Activated CD4-positive, alpha-beta memory T cell treated with anti-CD3 and anti-CD28 coated beads, Interleukin-2, amount 10 ng/mL, durations not matched to agents 7 days and 5 days (primary cell): Measurements from ENCODE around the gene USP47. TPM values are rescaled to one million over a fixed set of nuclear protein-coding genes. Genes with fewer than 3 reads are reported as not detected.

ENCODE experiments used
- CTCF ChIA-PET: fragments of 350-600 bp; sonication (Branson Sonifier 250); formaldehyde crosslinking; loops from one replicate; lab custom pipeline; 2021; ENCODE audit warnings: antibody characterized with exemption, inconsistent platforms; lab: Charles Lee
- POLR2A ChIA-PET: fragments of 350-600 bp; sonication (Branson Sonifier 250); formaldehyde crosslinking; loops from one replicate; lab custom pipeline; 2021; ENCODE audit warnings: antibody characterized with exemption; lab: Charles Lee
- DNase-seq: peaks from one replicate; pipeline ENCODE4 v3.0.0-alpha.2; 2020
- H3K27ac Mint-ChIP-seq: one replicate; pipeline ENCODE4 v1.8.0; 2021; ENCODE audit warnings: mild to moderate bottlenecking, mixed read lengths
- H3K27me3 Mint-ChIP-seq: one replicate; pipeline ENCODE4 v1.8.0; 2021; ENCODE audit warnings: mixed read lengths
- H3K36me3 Mint-ChIP-seq: one replicate; pipeline ENCODE4 v1.8.0; 2021; ENCODE audit warnings: low read depth, mixed read lengths
- H3K4me1 Mint-ChIP-seq: one replicate; pipeline ENCODE4 v1.8.0; 2021; ENCODE audit warnings: mixed read lengths
- H3K4me3 Mint-ChIP-seq: one replicate; pipeline ENCODE4 v1.8.0; 2021; ENCODE audit warnings: mild to moderate bottlenecking, mixed read lengths
- H3K9me3 Mint-ChIP-seq: one replicate; pipeline ENCODE4 v1.8.0; 2021; ENCODE audit warnings: mixed read lengths
- total RNA-seq, 2 experiments: library from RNA; stranded (reverse); gene quantifications; one replicate each; pipeline ENCODE4 v1.2.3, GENCODE V29; 2021

USP47 gene
- total RNA-seq, 2 experiments from 2014 or later = 38.9 to 41.7 TPM

DNA sequence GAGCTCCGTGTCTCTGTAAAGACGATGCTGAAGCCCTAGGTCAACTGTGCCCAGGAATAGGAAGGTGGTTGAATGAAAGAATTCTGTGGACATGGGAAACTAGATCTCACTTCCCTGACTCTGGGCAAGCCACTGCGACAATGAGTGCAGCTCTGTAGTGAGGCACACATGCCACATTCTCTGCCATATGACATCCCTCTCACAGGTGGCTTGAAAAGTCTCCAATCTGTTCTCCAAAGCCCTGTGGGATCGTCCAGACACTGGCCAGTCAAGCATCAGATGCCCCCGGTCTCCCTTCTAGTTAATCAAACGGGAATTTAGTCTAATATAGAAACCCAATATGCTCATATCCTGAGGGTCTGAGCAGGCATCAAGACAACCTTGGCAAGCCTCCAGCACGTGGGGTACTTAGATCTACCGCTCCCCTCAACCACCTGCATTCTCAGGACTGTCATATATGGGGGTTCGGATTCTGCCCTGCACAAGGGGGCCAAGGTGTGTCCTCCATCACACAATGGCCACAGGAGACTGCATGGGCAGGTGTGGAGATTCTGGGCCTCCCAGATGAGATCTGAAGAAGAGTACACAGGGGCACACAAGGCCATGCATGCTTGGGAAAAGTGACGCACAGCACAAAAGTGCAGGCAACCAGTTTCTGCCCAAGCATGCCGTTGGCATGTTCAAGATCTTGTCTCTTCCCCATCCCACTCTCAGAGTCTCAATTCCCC lies 154.7 kb downstream of the USP47 start:
- no peak overlapping the region for H3K4me3 Mint-ChIP-seq
- H3K36me3 Mint-ChIP-seq = no peaks in the 10 kb centered on the region
- POLR2A ChIA-PET = no interaction called here
- peaks cover 45% of the 10 kb centered on the region for H3K27me3 Mint-ChIP-seq
- no peak overlapping the region for H3K27ac Mint-ChIP-seq
- DNase-seq = no peak
- CTCF ChIA-PET = no interaction called here
- no peaks in the 10 kb centered on the region for H3K9me3 Mint-ChIP-seq
- H3K4me1 Mint-ChIP-seq = peaks cover 17% of the 10 kb centered on the region

DNA sequence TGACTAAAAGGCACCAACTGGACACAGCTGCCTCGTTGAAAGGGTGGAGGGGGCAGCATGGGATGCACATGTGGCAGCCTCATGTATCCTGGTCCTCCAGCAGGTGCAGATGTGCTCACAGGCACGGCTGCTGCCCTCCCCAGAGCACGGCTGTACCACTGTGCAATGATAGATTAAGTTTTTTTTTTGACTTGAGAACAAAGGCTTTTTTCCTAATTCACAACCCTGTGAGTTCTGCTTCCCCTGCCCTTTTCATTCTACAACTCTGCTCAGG lies 155.2 kb downstream of the USP47 start:
- H3K4me3 Mint-ChIP-seq = no peak overlapping the region
- CTCF ChIA-PET = no interaction called here
- H3K27me3 Mint-ChIP-seq = peaks cover 45% of the 10 kb centered on the region
- H3K27ac Mint-ChIP-seq = no peak overlapping the region
- H3K4me1 Mint-ChIP-seq = peaks cover 17% of the 10 kb centered on the region
- no peak for DNase-seq
- no peaks in the 10 kb centered on the region for H3K36me3 Mint-ChIP-seq
- POLR2A ChIA-PET = no interaction called here
- H3K9me3 Mint-ChIP-seq = no peaks in the 10 kb centered on the region

DNA sequence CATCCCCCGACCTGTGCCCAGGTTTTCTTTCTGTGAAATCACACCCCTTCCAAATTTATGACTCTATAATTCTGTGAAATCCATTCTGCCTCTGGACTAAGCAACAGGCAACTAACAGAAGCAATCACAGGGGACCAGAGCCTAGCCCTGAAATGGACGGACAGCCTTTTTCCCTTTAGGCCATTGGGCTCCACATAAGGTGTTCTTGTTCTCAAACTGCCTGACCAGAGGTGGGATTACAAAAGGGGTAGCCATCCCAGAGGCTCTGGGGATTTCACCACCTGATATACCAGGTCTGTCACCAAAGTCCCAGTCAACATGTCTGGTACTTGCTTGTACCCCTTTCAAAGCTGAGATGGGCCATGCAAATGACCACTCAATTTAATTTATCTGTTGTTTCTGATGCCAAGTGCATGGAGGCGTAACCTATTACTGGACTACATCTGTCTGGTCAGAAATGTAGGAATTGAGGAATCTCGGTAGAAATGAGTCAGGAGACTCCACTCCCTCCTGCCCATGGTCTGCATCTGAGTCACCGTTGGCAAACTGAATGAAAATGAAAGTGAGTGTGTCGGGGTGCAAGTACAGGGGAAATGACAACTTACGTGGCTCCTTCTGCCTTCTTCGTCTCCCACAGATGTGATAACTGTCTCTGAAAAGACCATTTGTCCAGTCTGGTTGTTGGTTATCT lies 156.5 kb downstream of the USP47 start:
- ChIA-PET POLR2A (no interaction called here), CTCF (no interaction called here)
- H3K4me3 Mint-ChIP-seq = peak overlapping the region; percentile 18
- H3K9me3 Mint-ChIP-seq = no peaks in the 10 kb centered on the region
- peaks cover 17% of the 10 kb centered on the region for H3K4me1 Mint-ChIP-seq
- no peak for DNase-seq
- H3K27ac Mint-ChIP-seq = no peak overlapping the region
- H3K27me3 Mint-ChIP-seq = peaks cover 51% of the 10 kb centered on the region
- H3K36me3 Mint-ChIP-seq = no peaks in the 10 kb centered on the region

- DNase-seq = no peak
- H3K27me3 Mint-ChIP-seq = peaks cover 57% of the 10 kb centered on the region
- H3K4me1 Mint-ChIP-seq = peaks cover 17% of the 10 kb centered on the region
- POLR2A ChIA-PET = no interaction called here
- no peak overlapping the region for H3K4me3 Mint-ChIP-seq
- H3K36me3 Mint-ChIP-seq = no peaks in the 10 kb centered on the region
- no peaks in the 10 kb centered on the region for H3K9me3 Mint-ChIP-seq
- CTCF ChIA-PET = interaction anchor here (0.8 kb wide), 1 partner anchor 34 kb away, joined by 3 read pairs; no protein-coding TSS in a partner anchor
- no peak overlapping the region for H3K27ac Mint-ChIP-seq
Observed at GRCh38 chr11:12001186-12001585, 159.4 kb downstream of the USP47 start.

DNA sequence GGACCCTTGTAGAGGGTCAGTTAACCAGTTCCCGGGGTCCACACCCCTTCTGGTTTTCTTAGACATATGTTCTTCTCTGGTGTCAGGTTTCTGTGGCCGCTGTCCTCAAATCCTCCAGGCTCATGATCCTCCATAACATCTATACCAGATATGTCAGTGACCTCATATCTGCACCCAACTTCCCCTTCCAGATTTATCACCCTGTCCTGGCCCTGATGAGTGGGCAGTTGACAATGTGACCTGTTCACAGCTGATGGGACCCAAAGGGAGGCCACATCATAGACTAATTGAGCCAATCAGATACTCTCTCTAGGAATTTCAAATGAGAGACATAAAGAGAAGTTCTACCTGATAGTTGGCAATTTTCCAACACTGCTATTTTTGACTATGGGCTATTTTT lies 161.6 kb downstream of the USP47 start:
- DNase-seq = no peak
- no peak overlapping the region for H3K27ac Mint-ChIP-seq
- peaks cover 10% of the 10 kb centered on the region for H3K4me1 Mint-ChIP-seq
- CTCF ChIA-PET = no interaction called here
- POLR2A ChIA-PET = no interaction called here
- H3K9me3 Mint-ChIP-seq = no peaks in the 10 kb centered on the region
- H3K36me3 Mint-ChIP-seq = no peaks in the 10 kb centered on the region
- no peak overlapping the region for H3K4me3 Mint-ChIP-seq
- H3K27me3 Mint-ChIP-seq = peaks cover 71% of the 10 kb centered on the region

DNA sequence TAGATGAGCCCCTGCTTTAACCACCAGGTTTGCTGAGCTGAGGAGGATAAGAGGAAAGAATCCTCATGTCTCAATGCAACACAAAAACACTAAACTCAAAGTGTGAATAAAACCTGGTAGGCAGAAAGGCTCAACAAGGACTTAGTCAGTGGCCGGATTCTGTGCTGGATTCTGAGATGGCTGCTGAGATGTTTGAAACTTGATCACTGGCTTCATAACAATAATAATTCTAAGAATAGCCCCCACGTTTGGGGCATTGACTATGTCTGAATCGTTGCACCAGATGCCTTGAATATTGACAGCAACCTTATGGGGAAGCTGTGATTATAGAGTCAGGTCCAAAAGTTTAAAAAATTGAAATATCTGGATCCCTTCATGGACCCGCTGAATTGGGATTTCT lies 162.0 kb downstream of the USP47 start:
- DNase-seq = no peak
- CTCF ChIA-PET = interaction anchor here (1.5 kb wide), 1 partner anchor 37 kb away, joined by 4 read pairs; no protein-coding TSS in a partner anchor
- POLR2A ChIA-PET = no interaction called here
- peaks cover 7% of the 10 kb centered on the region for H3K4me1 Mint-ChIP-seq
- no peaks in the 10 kb centered on the region for H3K9me3 Mint-ChIP-seq
- H3K4me3 Mint-ChIP-seq = no peak overlapping the region
- no peaks in the 10 kb centered on the region for H3K36me3 Mint-ChIP-seq
- no peak overlapping the region for H3K27ac Mint-ChIP-seq
- H3K27me3 Mint-ChIP-seq = peaks cover 74% of the 10 kb centered on the region

- H3K9me3 Mint-ChIP-seq = no peaks in the 10 kb centered on the region
- H3K27me3 Mint-ChIP-seq = peaks cover 74% of the 10 kb centered on the region
- H3K27ac Mint-ChIP-seq = no peak overlapping the region
- H3K36me3 Mint-ChIP-seq = no peaks in the 10 kb centered on the region
- ChIA-PET POLR2A (no interaction called here), CTCF (interaction anchor here (1.0 to 1.5 kb wide), 3 partner anchors 17 to 40 kb away, joined by 3 to 4 read pairs (median 3); no protein-coding TSS in a partner anchor)
- H3K4me3 Mint-ChIP-seq = no peak overlapping the region
- no peak for DNase-seq
- peaks cover 7% of the 10 kb centered on the region for H3K4me1 Mint-ChIP-seq
Observed at GRCh38 chr11:12005061-12005460, 163.3 kb downstream of the USP47 start.

DNA sequence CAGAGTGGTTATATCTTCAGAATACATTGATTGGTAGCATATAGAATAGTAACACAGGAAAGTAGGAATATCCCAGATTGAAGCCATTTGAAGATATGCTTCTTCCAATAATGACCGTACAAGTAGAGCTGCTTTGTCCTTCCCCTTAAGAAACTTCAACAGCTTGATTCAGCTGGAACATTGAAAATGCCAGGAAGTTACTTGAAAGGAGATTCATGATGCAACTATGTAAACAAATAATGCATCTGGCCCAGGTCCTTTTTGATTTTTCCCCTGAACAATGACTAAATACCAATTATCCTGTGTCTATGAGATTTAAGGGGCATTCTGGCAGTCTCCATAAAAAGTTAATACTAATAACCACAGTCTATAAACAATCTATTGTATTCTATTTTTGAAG lies 163.7 kb downstream of the USP47 start:
- CTCF ChIA-PET = interaction anchor here (1.0 kb wide), 2 partner anchors 17 to 40 kb away, joined by 3 read pairs; no protein-coding TSS in a partner anchor
- no peak overlapping the region for H3K27ac Mint-ChIP-seq

DNA sequence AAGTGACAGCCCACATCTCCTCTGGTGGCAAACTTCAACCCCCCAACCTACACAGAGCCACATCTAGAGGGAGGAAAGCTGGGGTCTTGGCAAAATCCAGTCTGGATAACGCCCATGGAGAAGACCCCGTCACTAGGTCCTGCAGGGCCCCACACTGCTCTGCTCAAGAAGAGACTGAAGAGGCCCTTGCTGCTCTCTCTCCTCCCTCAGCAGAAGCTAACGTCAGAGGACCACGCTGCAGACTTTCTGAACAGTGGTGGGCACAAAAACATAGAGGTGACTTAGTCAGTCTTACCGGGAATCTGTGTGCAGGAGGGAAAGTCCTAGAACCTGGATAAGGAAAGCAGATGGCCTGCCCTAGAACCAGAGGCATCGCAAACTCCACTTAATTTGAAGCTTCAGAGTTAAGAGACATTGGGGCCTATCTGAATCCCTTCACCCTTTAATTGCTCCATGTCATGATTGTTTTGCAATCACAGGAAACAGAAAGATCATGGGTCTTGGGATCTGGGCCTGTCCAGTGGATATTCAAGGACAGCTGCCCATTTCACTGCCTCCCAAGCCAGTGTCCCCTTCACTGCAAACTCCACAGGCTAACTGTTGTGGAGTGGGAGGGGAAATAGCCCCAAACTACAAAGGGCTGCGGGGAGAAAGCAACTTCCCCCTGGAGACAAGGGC lies 164.9 kb downstream of the USP47 start:
- no peak overlapping the region for H3K27ac Mint-ChIP-seq
- no peak overlapping the region for H3K4me3 Mint-ChIP-seq
- no peak for DNase-seq
- H3K9me3 Mint-ChIP-seq = no peaks in the 10 kb centered on the region
- no peaks in the 10 kb centered on the region for H3K36me3 Mint-ChIP-seq
- peaks cover 7% of the 10 kb centered on the region for H3K4me1 Mint-ChIP-seq
- peaks cover 82% of the 10 kb centered on the region for H3K27me3 Mint-ChIP-seq
- ChIA-PET POLR2A (no interaction called here), CTCF (interaction anchor here (1.2 to 1.3 kb wide), 2 partner anchors 19 to 41 kb away, joined by 3 to 4 read pairs; no protein-coding TSS in a partner anchor)

More for the DNA sequence above, 163.7 kb downstream of the USP47 start:
- no peak for DNase-seq
- H3K4me1 Mint-ChIP-seq = peaks cover 7% of the 10 kb centered on the region
- no peaks in the 10 kb centered on the region for H3K9me3 Mint-ChIP-seq
- POLR2A ChIA-PET = no interaction called here
- no peak overlapping the region for H3K4me3 Mint-ChIP-seq
- peaks cover 78% of the 10 kb centered on the region for H3K27me3 Mint-ChIP-seq
- no peaks in the 10 kb centered on the region for H3K36me3 Mint-ChIP-seq

DNA sequence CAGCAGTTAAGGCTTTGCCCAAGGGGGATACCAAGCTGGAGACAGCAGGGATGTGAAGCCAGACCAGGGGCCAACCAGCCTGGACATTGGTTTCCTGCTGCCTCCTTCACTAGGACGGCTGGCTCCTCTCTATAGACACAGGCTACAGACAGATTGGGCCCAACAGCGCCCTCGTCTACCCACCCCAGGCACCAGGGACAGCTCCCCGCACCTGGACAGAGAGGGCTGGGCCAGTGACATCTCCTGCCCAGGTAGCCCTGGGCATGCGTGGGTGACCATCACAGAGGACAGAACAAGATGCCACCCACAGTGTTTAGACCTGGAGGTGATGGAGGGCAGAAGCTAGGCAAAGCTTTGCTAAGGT lies 165.4 kb downstream of the USP47 start:
- H3K4me1 Mint-ChIP-seq = peaks cover 7% of the 10 kb centered on the region
- CTCF ChIA-PET = interaction anchor here (1.2 to 1.3 kb wide), 2 partner anchors 20 to 41 kb away, joined by 3 to 4 read pairs; no protein-coding TSS in a partner anchor
- no peak overlapping the region for H3K4me3 Mint-ChIP-seq
- no peak for DNase-seq
- POLR2A ChIA-PET = no interaction called here
- no peak overlapping the region for H3K27ac Mint-ChIP-seq
- H3K36me3 Mint-ChIP-seq = no peaks in the 10 kb centered on the region
- H3K27me3 Mint-ChIP-seq = peaks cover 82% of the 10 kb centered on the region
- H3K9me3 Mint-ChIP-seq = no peaks in the 10 kb centered on the region

DNA sequence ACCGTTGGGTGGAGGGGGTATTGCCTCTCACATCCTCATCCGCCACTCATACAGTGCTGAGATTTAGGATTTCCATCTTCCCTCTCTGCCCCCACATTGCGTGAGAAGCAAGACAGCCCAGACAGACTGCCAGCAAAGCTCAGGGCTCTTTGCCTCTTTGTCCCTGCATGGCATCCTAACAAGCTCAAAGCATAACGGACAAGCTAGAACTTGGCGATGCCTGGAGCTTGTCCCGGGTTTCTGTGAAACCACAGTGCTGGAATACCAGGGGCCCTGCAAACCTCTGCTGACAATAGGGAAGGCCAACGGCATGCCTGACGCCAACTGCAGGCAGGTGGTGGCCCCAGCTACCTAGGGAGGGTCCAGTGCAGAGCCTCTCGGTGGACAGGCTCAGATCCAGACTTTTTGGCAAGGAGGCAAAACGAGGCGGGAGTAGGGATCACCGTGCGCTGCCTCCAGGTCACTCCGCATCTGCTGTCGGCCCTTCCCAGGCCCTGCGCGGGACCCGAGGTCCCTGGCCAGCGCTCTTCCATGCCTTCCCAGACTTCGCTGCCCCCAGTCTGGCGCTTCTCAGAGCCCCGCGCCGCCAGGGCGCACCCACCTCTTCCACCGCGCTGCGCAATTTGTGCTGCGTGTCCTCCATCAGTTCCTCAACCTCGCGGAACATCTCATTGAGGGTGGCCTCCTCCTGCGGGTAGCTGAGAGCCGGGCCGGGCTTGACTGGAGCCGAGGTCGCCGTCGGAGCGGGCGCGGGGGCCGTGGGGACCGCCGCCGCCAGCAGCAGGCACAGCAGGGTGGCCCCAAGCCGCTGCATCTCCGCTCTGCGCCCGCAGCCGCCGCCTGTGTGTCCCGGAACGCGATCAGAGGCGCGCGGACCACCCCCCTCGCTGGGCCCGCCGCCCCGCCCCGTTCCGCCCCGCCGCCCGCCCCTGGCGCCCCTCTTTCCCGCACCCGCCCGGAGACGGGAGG lies 166.3 kb downstream of the USP47 start, which contains the start of gene DKK3:
Gene DKK3 (minus strand): TSS at position 858 of the 969 bp plus-strand sequence. CDS start 44 bp downstream, at position 814.
- Mint-ChIP-seq H3K27ac (no peak within 1 kb of the TSS), H3K36me3 (no peaks in the 10 kb centered on the region), H3K4me1 (peaks cover 7% of the 10 kb centered on the region), H3K4me3 (no peak within 1 kb of the TSS), H3K9me3 (no peaks in the 10 kb centered on the region), H3K27me3 (peaks cover 83% of the 10 kb centered on the region)
- POLR2A ChIA-PET = no interaction called here
- no peak for DNase-seq
- CTCF ChIA-PET = interaction anchor here (1.3 to 2.5 kb wide), 2 partner anchors 40 to 41 kb away, joined by 4 to 7 read pairs; no protein-coding TSS in a partner anchor
